ENCODE data around the gene SLC30A3.

Gene SLC30A3

GRCh38 chr2:27255660-27256059 lies 7.2 kb downstream of the SLC30A3 start:
- DNase-seq = no peak

GRCh38 chr2:27255187-27255586 lies 7.7 kb downstream of the SLC30A3 start:
- no peak for DNase-seq

GRCh38 chr2:27251766-27252165 lies 11.1 kb downstream of the SLC30A3 start:
- no peak for DNase-seq

GRCh38 chr2:27250652-27251379 lies 12.0 kb downstream of the SLC30A3 start:
- no peak for DNase-seq

GRCh38 chr2:27249891-27250651 lies 12.8 kb downstream of the SLC30A3 start:
- DNase-seq = no peak

- no peak for DNase-seq
Measured at GRCh38 chr2:27249159-27249890, 13.5 kb downstream of the SLC30A3 start.

- DNase-seq = no peak
Measured at GRCh38 chr2:27247893-27248292, 15.0 kb downstream of the SLC30A3 start.

GRCh38 chr2:27245626-27246025 lies 17.2 kb downstream of the SLC30A3 start:
- DNase-seq = no peak

GRCh38 chr2:27245116-27245515 lies 17.7 kb downstream of the SLC30A3 start:
- DNase-seq = no peak

GRCh38 chr2:27243391-27244130 lies 19.3 kb downstream of the SLC30A3 start:
- DNase-seq = no peak

GRCh38 chr2:27242614-27242951 lies 20.3 kb downstream of the SLC30A3 start:
- DNase-seq = no peak

GRCh38 chr2:27241761-27242613 lies 20.9 kb downstream of the SLC30A3 start:
- no peak for DNase-seq

- DNase-seq = no peak
Measured at GRCh38 chr2:27240406-27240805, 22.4 kb downstream of the SLC30A3 start.

- DNase-seq = no peak
Measured at GRCh38 chr2:27238976-27239375, 23.9 kb downstream of the SLC30A3 start.

- DNase-seq = no peak
Measured at GRCh38 chr2:27237341-27237945, 25.4 kb downstream of the SLC30A3 start.

- no peak for DNase-seq
Measured at GRCh38 chr2:27236626-27237025, 26.2 kb downstream of the SLC30A3 start.

- no peak for DNase-seq
Measured at GRCh38 chr2:27236136-27236535, 26.7 kb downstream of the SLC30A3 start.

GRCh38 chr2:27233341-27233740 lies 29.5 kb downstream of the SLC30A3 start:
- DNase-seq = no peak

GRCh38 chr2:27231921-27232320 lies 30.9 kb downstream of the SLC30A3 start:
- no peak for DNase-seq

GRCh38 chr2:27227501-27227900 lies 35.3 kb downstream of the SLC30A3 start:
- no peak for DNase-seq

GRCh38 chr2:27225526-27225925 lies 37.3 kb downstream of the SLC30A3 start:
- DNase-seq = no peak

- DNase-seq = no peak
Measured at GRCh38 chr2:27223416-27223815, 39.4 kb downstream of the SLC30A3 start.
